Mammary epithelial cell (primary cell): Measurements from ENCODE around the gene DTD1.

Experiments used
- EZH2 ChIP-seq: IDR thresholded peaks from 2 replicates; pipeline ENCODE4 v1.6.1; 2012; ENCODE audit warnings: low read length, inconsistent platforms, borderline replicate concordance
- TF ChIP-seq, protein P1 (sequence below), 2 donors: IDR thresholded peaks in 1 of 2; conservative IDR thresholded peaks in 1 of 2; 2 replicates each; pipeline ENCODE4 v1.5.1; 2011 to 2012; ENCODE audit warnings: inconsistent platforms in 2 of 2, low read length in 2 of 2, mild to moderate bottlenecking in 2 of 2, control low read depth in 1 of 2, low read depth in 1 of 2; ENCODE audit not compliant: insufficient read depth in 1 of 2; ENCODE audit errors: extremely low read depth in 1 of 2

DNA sequence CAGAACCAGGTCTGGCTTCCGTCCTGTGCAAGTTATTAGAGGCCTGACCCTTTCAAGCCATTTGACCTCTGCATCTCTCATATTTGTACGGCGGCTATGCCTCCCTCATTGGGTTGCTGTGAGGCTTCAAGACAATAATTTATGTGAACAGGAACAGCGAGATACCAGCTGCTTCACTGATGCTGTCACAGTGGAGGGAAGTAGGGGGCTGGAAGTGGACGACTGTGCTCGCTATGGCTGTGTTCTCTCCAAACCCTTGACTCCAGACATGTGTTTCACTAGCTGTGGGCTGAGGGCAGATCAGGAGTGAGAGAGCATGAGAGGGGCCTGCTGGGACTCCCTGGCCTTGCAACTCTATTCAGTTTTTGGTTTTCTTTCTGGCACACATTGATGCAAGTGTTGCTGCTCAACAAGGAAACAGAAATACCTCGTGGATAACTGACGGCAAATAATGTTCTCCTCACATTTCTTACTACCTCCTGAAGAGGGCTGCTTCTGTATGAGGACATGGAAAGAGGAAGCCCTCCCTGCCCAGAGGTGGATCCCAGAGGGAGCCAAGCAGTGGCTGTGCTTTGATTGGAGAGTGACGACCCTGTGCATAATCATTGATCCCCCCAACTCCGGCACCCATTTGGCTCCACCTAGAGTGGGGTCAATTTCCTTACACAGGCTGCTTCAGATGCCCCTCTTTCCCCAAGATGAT, 191.0 kb downstream of the DTD1 start:
- no peak for TF ChIP-seq EZH2
- TF ChIP-seq, protein P1, sequence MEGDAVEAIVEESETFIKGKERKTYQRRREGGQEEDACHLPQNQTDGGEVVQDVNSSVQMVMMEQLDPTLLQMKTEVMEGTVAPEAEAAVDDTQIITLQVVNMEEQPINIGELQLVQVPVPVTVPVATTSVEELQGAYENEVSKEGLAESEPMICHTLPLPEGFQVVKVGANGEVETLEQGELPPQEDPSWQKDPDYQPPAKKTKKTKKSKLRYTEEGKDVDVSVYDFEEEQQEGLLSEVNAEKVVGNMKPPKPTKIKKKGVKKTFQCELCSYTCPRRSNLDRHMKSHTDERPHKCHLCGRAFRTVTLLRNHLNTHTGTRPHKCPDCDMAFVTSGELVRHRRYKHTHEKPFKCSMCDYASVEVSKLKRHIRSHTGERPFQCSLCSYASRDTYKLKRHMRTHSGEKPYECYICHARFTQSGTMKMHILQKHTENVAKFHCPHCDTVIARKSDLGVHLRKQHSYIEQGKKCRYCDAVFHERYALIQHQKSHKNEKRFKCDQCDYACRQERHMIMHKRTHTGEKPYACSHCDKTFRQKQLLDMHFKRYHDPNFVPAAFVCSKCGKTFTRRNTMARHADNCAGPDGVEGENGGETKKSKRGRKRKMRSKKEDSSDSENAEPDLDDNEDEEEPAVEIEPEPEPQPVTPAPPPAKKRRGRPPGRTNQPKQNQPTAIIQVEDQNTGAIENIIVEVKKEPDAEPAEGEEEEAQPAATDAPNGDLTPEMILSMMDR (conservative IDR thresholded peaks at IDR 0.05 in 1 of 2, IDR thresholded peaks at IDR 0.05 in 1 of 2; ENCODE audit: extremely low read depth in 1 of 2, insufficient read depth in 1 of 2, low read depth in 1 of 2, low read length in 2 of 2): no peak
